Adrenal gland (tissue), 12 donors: Measurements from ENCODE around the gene FAM78B. TPM values are rescaled to one million over a fixed set of nuclear protein-coding genes. Genes with fewer than 3 reads are reported as not detected.

Source experiments
- DNase-seq, 7 donors: peaks; one replicate each; pipeline ENCODE4 v3.0.0-alpha.2; 2019 to 2020
- H3K27ac ChIP-seq, 5 donors: fragments of 200-600 bp; sonication (generic) in 4 of 5; 1 replicate in 3 of 5; 2 replicates in 2 of 5; pipeline versions ENCODE4 v1.5.1 to v1.8.0; 2016 to 2020; ENCODE audit warnings: mild to moderate bottlenecking in 1 of 5
- H3K27me3 ChIP-seq: fragments of 200-600 bp; 2 replicates; pipeline ENCODE4 v1.8.0; 2021
- H3K36me3 ChIP-seq, 2 donors: fragments of 200-600 bp; replicated peaks in 1 of 2; 1 replicate in 1 of 2; 2 replicates in 1 of 2; pipeline versions ENCODE4 v1.5.1 to v1.8.0; 2018 to 2022
- H3K4me1 ChIP-seq, 2 donors: fragments of 200-600 bp; replicated peaks in 1 of 2; 1 replicate in 1 of 2; 2 replicates in 1 of 2; pipeline versions ENCODE4 v1.5.1 to v1.8.0; 2018 to 2021
- H3K4me3 ChIP-seq, 4 donors: fragments of 200-600 bp; sonication (generic) in 3 of 4; one replicate each; pipeline ENCODE4 v1.5.1; 2016 to 2018
- H3K9me3 ChIP-seq, 3 donors: fragments of 200-600 bp; sonication (generic) in 1 of 3; replicated peaks in 1 of 3; 1 replicate in 2 of 3; 2 replicates in 1 of 3; pipeline versions ENCODE4 v1.5.1 to v1.8.0; 2016 to 2021
- CTCF ChIP-seq, 6 experiments: fragments of 450-650 bp in 4 of 6; fragments of 200-600 bp in 2 of 6; sonication (generic) in 1 of 6; IDR thresholded peaks; 1 replicate in 5 of 6; 2 replicates in 1 of 6; pipeline versions ENCODE4 v1.5.1 to v1.8.0; 2016 to 2021; ENCODE audit warnings: antibody characterized with exemption in 6 of 6, mild to moderate bottlenecking in 2 of 6, moderate library complexity in 1 of 6
- POLR2A ChIP-seq, 2 donors: fragments of 450-650 bp; IDR thresholded peaks; one replicate each; pipeline ENCODE4 v1.6.1; 2017; ENCODE audit warnings: antibody characterized with exemption in 2 of 2, mild to moderate bottlenecking in 2 of 2, moderate library complexity in 1 of 2
- WGBS, 4 donors: extraction: QIAGEN DNeasy Blood & Tissue Kit in 2 of 4; methylation state at CpG; one replicate each; pipeline versions ENCODE4 v1.1.5 to v1.1.7; 2013 to 2017; 5-methylcytosine and 5-hydroxymethylcytosine counted together
- intact Hi-C, 2 donors: fragments of 100-400 bp; cut with DNase I; formaldehyde crosslinking; loops; one replicate each; pipeline versions ENCODE4 v1.14.1 to v1.15.0; 2022 to 2023
- polyA plus RNA-seq, 3 donors: library from polyadenylated mRNA; stranded (reverse); fragments of 200-250 nt in 2 of 3; fragments of 350-450 nt in 1 of 3; fragmentation: Illumina TruSeq in 1 of 3; extraction: RNeasy Lipid Tissue Mini Kit (QIAGEN cat#74804) in 1 of 3; gene quantifications; one replicate each; pipeline ENCODE4 v1.2.3, GENCODE V29; 2013 to 2014
- total RNA-seq, 9 donors: library from RNA; depleted of rRNA in 4 of 9; stranded (reverse); fragments of >200 nt in 4 of 9; fragments of 120-200 nt in 1 of 9; fragmentation: NEBNext Ultra II Directional in 1 of 9; extraction: Animal tissue kit (Norgen Biotek cat#: 25700) in 1 of 9; gene quantifications; one replicate each; pipeline versions ENCODE4 v1.1.0 to v1.2.4, GENCODE V29; 2013 to 2023
- donor health status: healthy with polysubstance abuse.
- donor health status: Bipolar disorder and iron deficiency.
- donor health status: DM: yes; HTN: yes; CAD: no.
- donor health status: DM: no; HTN: no; CAD: no.
- donor health status: DM: no; HTN: no; CAD: no.
- donor health status: DM: yes; HTN: yes; CAD: no.

Gene FAM78B
- total and polyA plus RNA-seq, 12 donors, result 0.28 to 3.5 (median 0.98) TPM

- intact Hi-C loops, result no loop called here
- Histone ChIP-seq H3K9me3 (no peaks in the 10 kb centered on the region), H3K27ac (no peak overlapping the region), H3K4me3 (no peak overlapping the region), H3K36me3 (no peaks in the 10 kb centered on the region), H3K4me1 (peaks cover 1 to 11% of the 10 kb centered on the region in 2 donors), H3K27me3 (peaks cover 4% of the 10 kb centered on the region)
- WGBS, 4 donors, result 46 to 62% (median 54%) methylated on average over 2 of the region's 2 CpGs
- DNase-seq, result no peak
- no peak for TF ChIP-seq CTCF (IDR thresholded peaks at IDR 0.05)
- no peak for TF ChIP-seq POLR2A (IDR thresholded peaks at IDR 0.05)
Observed at GRCh38 chr1:166170726-166171125, 3.9 kb upstream of the FAM78B start.

DNA sequence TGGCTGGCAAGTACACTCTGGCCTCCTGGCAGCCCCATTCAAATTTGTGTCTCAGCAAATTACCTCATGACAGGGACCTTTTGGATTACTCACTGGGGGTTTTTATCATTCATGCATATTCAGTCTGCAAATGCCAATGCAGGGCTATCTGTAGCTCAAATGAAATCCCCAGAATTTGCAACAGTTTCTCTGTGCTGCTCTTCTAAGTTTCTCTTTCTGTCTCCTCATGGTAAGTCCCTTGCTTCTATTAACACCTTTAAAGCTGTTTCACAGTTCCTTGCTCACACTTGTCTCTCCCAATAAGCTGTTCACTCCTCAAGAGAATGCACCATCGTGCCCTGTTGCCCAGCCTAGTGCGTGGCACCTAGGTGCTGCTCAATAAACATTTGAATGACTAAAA is 3.3 kb upstream of the FAM78B start:
- no peak for DNase-seq
- H3K27ac ChIP-seq, result no peak overlapping the region
- TF ChIP-seq POLR2A (IDR thresholded peaks at IDR 0.05), result no peak
- no peak for TF ChIP-seq CTCF (IDR thresholded peaks at IDR 0.05)
- H3K27me3 ChIP-seq, result peaks cover 4% of the 10 kb centered on the region
- H3K9me3 ChIP-seq, result no peaks in the 10 kb centered on the region
- peaks cover 8 to 18% of the 10 kb centered on the region in 2 donors for H3K4me1 ChIP-seq
- WGBS, 4 donors, result 65 to 84% (median 76%) methylated on average over 2 of the region's 2 CpGs
- no peaks in the 10 kb centered on the region for H3K36me3 ChIP-seq
- intact Hi-C loops, result no loop called here
- H3K4me3 ChIP-seq, result no peak overlapping the region

DNA sequence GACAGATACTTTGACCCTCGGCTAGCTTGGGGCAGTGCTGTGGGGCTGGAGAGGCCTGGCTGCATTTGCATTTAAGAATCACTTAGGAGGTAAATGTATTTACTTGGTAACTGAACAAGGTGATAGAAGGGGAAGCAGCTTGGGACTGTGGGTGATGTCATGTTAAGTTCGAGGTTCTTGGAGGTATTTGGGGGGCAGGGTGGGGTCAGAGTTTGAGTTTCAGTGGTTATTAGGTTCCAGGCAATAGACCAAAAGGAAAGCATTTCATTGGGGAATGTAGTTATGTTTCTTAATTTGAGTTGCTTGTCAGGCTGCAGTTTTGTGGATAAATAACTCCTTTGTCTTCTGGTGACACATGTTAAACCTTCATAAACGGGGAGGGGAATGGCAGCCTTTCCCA is 2.4 kb upstream of the FAM78B start:
- peaks cover 4% of the 10 kb centered on the region for H3K27me3 ChIP-seq
- H3K4me3 ChIP-seq, result no peak overlapping the region
- no peaks in the 10 kb centered on the region for H3K9me3 ChIP-seq
- DNase-seq, result no peak
- intact Hi-C loops, result loop anchor here in 1 of 2 donors (10.0 kb wide), 1 partner anchor 234 kb away; no protein-coding TSS in a partner anchor
- 52 to 60% (median 54%) methylated on average over 3 of the region's 3 CpGs for WGBS, 4 donors
- TF ChIP-seq CTCF (IDR thresholded peaks at IDR 0.05) (no peak), POLR2A (IDR thresholded peaks at IDR 0.05) (no peak)
- no peak overlapping the region for H3K27ac ChIP-seq
- H3K36me3 ChIP-seq, result no peaks in the 10 kb centered on the region
- peaks cover 13 to 20% of the 10 kb centered on the region in 2 donors for H3K4me1 ChIP-seq

GRCh38 chr1:166167572-166167925 is 748 bp upstream of the FAM78B start:
- no peak overlapping the region for H3K27ac ChIP-seq
- peaks cover 13 to 20% of the 10 kb centered on the region in 2 donors for H3K4me1 ChIP-seq
- intact Hi-C loops, result loop anchor here in 1 of 2 donors (10.0 kb wide), 1 partner anchor 233 kb away; no protein-coding TSS in a partner anchor
- DNase-seq, result no peak
- H3K4me3 ChIP-seq, result peak overlapping the region in 2 of 4 donors; percentile 35 to 77
- H3K27me3 ChIP-seq, result no peaks in the 10 kb centered on the region
- no peaks in the 10 kb centered on the region for H3K36me3 ChIP-seq
- TF ChIP-seq CTCF (IDR thresholded peaks at IDR 0.05) (no peak), POLR2A (IDR thresholded peaks at IDR 0.05) (no peak)
- no peaks in the 10 kb centered on the region for H3K9me3 ChIP-seq
- 51 to 63% (median 55%) methylated on average over 5 of the region's 5 CpGs for WGBS, 4 donors
